ENCODE data around the gene PACS2.

- TF ChIP-seq CTCF (IDR thresholded peaks at IDR 0.05) (no peak), POLR2A (IDR thresholded peaks at IDR 0.05) (no peak)
These were observed 103.2 kb downstream of the PACS2 start for GRCh38 chr14:105417690-105418121.

Data from breast epithelium (tissue), 3 donors.